HL-60 (cell line): ENCODE measurements around the gene ICOS.

Experiments used
- GABPA ChIP-seq: IDR thresholded peaks from 2 replicates; pipeline ENCODE4 v1.6.1; 2012; ENCODE audit warnings: low read depth
- POLR2AphosphoS5 ChIP-seq: IDR thresholded peaks from 2 replicates; pipeline ENCODE4 v1.6.1; 2012; ENCODE audit warnings: low read depth
- TF ChIP-seq, protein P1 (sequence below): IDR thresholded peaks from one replicate; pipeline ENCODE4 v1.5.1; 2011; ENCODE audit warnings: low read length, control low read depth, inconsistent platforms; ENCODE audit not compliant: insufficient read depth

- TF ChIP-seq POLR2AphosphoS5: no peak
- TF ChIP-seq, protein P1, sequence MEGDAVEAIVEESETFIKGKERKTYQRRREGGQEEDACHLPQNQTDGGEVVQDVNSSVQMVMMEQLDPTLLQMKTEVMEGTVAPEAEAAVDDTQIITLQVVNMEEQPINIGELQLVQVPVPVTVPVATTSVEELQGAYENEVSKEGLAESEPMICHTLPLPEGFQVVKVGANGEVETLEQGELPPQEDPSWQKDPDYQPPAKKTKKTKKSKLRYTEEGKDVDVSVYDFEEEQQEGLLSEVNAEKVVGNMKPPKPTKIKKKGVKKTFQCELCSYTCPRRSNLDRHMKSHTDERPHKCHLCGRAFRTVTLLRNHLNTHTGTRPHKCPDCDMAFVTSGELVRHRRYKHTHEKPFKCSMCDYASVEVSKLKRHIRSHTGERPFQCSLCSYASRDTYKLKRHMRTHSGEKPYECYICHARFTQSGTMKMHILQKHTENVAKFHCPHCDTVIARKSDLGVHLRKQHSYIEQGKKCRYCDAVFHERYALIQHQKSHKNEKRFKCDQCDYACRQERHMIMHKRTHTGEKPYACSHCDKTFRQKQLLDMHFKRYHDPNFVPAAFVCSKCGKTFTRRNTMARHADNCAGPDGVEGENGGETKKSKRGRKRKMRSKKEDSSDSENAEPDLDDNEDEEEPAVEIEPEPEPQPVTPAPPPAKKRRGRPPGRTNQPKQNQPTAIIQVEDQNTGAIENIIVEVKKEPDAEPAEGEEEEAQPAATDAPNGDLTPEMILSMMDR: peak; percentile 30
- no peak for TF ChIP-seq GABPA
Measured at GRCh38 chr2:203909261-203909967, 27.1 kb upstream of the ICOS start.
